DOHH2 (cell line): ENCODE measurements around the gene NKX2-2.

Experiments used
- EZH2phosphoT487 ChIP-seq: fragments of 200-600 bp; sonication (generic); IDR thresholded peaks from 2 replicates; pipeline ENCODE4 v1.6.1; 2017; ENCODE audit warnings: borderline replicate concordance, mild to moderate bottlenecking, antibody characterized with exemption, low read length, moderate library complexity, mixed read lengths
- TF ChIP-seq, protein P1 (sequence below): fragments of 200-600 bp; sonication (generic); IDR thresholded peaks from one replicate; pipeline ENCODE4 v1.5.1; 2014; ENCODE audit warnings: antibody characterized with exemption, mild to moderate bottlenecking, low read depth, low read length; ENCODE audit not compliant: poor library complexity, severe bottlenecking

DNA sequence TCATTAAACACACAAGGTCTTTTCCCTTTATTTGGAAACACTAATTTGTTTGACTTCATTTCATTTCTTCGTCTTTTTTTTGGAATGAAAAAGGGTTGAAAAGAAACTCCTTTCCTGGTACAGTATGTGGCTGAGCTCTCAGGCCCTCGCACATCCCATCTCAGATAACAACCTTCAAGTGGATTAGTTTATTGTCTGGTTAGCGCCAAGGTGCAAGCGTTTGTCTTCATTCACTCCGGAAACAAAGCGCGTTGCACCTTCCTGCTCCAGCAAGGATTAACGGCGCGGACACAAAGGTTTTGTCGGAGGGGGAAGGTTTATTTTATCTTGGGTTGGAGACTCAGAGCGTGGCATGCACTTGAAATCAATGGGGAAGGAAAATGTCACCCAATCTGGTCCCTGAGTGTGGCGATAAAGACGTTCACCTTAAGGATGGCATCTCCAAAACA, 5.3 kb upstream of the NKX2-2 start:
- TF ChIP-seq, protein P1, sequence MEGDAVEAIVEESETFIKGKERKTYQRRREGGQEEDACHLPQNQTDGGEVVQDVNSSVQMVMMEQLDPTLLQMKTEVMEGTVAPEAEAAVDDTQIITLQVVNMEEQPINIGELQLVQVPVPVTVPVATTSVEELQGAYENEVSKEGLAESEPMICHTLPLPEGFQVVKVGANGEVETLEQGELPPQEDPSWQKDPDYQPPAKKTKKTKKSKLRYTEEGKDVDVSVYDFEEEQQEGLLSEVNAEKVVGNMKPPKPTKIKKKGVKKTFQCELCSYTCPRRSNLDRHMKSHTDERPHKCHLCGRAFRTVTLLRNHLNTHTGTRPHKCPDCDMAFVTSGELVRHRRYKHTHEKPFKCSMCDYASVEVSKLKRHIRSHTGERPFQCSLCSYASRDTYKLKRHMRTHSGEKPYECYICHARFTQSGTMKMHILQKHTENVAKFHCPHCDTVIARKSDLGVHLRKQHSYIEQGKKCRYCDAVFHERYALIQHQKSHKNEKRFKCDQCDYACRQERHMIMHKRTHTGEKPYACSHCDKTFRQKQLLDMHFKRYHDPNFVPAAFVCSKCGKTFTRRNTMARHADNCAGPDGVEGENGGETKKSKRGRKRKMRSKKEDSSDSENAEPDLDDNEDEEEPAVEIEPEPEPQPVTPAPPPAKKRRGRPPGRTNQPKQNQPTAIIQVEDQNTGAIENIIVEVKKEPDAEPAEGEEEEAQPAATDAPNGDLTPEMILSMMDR: no peak
- no peak for TF ChIP-seq EZH2phosphoT487
